Islet precursor cell (in vitro differentiated cells): ENCODE data around the gene DAB2IP.
"Not testable (repeated sequence)": the region's sequence is repeated elsewhere in the genome, so short reads cannot be mapped to it uniquely, and the experiment has no call there.

Experiments
- DNase-seq: peaks from one replicate; pipeline ENCODE4 v3.0.0-alpha.2; 2018

The DAB2IP gene

GRCh38 chr9:121626012-121626411, 25.4 kb upstream of the DAB2IP start:
- no peak for DNase-seq

- DNase-seq: no peak
These were observed 24.0 kb upstream of the DAB2IP start for GRCh38 chr9:121627427-121627826.

- DNase-seq: no peak
These were observed 23.0 kb upstream of the DAB2IP start for GRCh38 chr9:121628401-121628800.

- no peak for DNase-seq
These were observed 20.3 kb upstream of the DAB2IP start for GRCh38 chr9:121631115-121631514.

- DNase-seq: peak; percentile 65
These were observed 19.4 kb upstream of the DAB2IP start for GRCh38 chr9:121631978-121632418.

GRCh38 chr9:121633119-121633714, 18.2 kb upstream of the DAB2IP start:
- DNase-seq: peak; percentile 97

- no peak for DNase-seq
These were observed 17.7 kb upstream of the DAB2IP start for GRCh38 chr9:121633736-121634135.

- DNase-seq: peak; percentile 89
These were observed 16.8 kb upstream of the DAB2IP start for GRCh38 chr9:121634329-121635261.

- no peak for DNase-seq
These were observed 16.0 kb upstream of the DAB2IP start for GRCh38 chr9:121635300-121635876.

GRCh38 chr9:121636341-121636865, 15.0 kb upstream of the DAB2IP start:
- peak; percentile 84 for DNase-seq

- no peak for DNase-seq
These were observed 14.3 kb upstream of the DAB2IP start for GRCh38 chr9:121636978-121637712.

GRCh38 chr9:121637713-121638220, 13.7 kb upstream of the DAB2IP start:
- no peak for DNase-seq

GRCh38 chr9:121638399-121638798, 13.0 kb upstream of the DAB2IP start:
- DNase-seq: no peak

GRCh38 chr9:121638901-121639592, 12.4 kb upstream of the DAB2IP start:
- no peak for DNase-seq

GRCh38 chr9:121639619-121640018, 11.8 kb upstream of the DAB2IP start:
- DNase-seq: no peak

GRCh38 chr9:121640076-121640475, 11.4 kb upstream of the DAB2IP start:
- peak; percentile 80 for DNase-seq

GRCh38 chr9:121640491-121641223, 10.8 kb upstream of the DAB2IP start:
- DNase-seq: no peak

GRCh38 chr9:121641224-121641611, 10.2 kb upstream of the DAB2IP start:
- DNase-seq: no peak

- DNase-seq: no peak
These were observed 8.7 kb upstream of the DAB2IP start for GRCh38 chr9:121642758-121643157.

- no peak for DNase-seq
These were observed 8.0 kb upstream of the DAB2IP start for GRCh38 chr9:121643473-121643872.

GRCh38 chr9:121644040-121644439, 7.4 kb upstream of the DAB2IP start:
- not testable (repeated sequence) for DNase-seq
